NCI-H187 (cell line): ENCODE results near the gene RAD51B.

Experiments
- DNase-seq, 2 experiments: peaks; one replicate each; lab custom pipeline; 2025; lab: John Stamatoyannopoulos, UW

The RAD51B gene

GRCh38 chr14:68331991-68332390, 512.4 kb downstream of the RAD51B start:
- no peak for DNase-seq

DNA sequence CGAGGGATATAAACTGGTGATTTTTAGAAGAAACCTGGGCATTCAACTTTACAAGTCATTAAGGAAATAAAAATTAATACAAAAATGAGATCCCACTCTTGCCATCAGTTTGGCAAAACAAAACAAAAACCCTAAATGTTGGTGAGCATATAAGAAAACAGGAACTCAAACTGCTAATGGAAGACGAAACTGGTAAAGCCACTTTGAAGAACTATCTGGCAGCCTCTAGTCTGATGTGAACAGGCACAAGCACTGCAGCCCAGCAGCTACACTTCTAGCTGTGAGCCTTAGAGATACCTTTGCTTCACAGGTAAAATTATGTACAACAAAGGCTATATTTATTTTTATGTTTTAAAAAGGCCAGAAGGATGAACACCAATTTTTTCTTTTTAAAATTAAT, 513.7 kb downstream of the RAD51B start:
- DNase-seq = no peak

DNA sequence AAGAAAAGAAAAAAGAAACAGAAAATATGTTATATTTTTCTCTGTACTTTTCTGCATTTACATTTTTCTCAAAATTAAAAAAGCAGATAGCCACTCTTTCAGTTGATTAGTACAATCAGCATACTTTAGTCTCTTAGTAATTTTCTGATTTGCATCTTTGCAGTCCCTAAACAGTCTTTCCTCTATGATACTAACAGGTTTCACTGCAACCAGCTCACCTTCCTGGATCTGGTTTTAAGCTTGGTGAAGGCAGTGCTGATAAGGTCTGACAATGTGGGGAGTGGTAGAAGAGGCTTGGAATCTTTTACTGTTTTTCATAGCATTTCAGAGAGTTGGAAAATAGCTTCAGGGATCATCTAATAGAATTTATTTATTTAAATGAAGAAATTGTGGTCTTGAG, 515.7 kb downstream of the RAD51B start:
- DNase-seq = no peak

GRCh38 chr14:68336165-68336564, 516.6 kb downstream of the RAD51B start:
- DNase-seq = no peak

DNA sequence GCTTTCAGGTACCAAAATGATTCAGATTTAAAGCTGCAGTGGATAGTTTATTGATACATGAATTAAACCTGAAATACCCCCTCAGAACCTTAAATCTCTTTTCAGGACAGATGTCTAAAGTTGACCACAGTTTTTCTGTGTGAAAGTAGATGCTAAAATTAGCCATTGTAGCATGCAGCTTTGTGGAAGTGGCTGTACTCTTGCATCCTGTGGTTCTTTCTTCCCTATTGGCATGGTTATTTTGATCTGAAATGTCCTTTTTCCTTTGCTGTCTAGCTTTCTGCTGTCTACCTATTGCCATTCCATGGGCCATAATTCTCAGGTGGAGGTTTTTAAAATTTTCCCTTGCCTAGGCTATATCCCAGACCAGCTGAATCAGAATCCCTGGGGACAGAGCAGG, 517.7 kb downstream of the RAD51B start:
- DNase-seq = no peak

GRCh38 chr14:68340262-68340661, 520.7 kb downstream of the RAD51B start:
- no peak for DNase-seq

- no peak for DNase-seq
Measured at GRCh38 chr14:68341411-68342212, 522.0 kb downstream of the RAD51B start.

GRCh38 chr14:68342216-68342763, 522.7 kb downstream of the RAD51B start:
- DNase-seq = no peak

GRCh38 chr14:68343534-68344118, 524.0 kb downstream of the RAD51B start:
- DNase-seq = no peak

DNA sequence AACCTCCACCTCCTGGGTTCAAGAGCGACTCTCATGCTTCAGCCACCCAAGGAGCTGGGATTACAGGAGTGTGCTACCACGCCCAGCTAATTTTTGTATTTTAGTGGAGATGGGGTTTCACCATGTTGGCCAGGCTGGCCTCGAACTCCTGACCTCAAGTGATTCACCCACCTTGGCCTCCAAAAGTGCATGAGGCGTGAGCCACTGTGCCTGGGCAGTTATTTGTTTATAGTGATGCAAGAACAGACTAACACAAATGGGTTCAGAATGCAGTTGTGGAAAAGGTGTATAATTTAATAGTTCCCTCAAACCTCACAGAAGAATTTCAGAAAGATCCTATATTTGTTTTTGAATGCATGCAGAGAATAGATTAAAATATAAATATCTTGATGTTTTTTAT, 526.2 kb downstream of the RAD51B start:
- DNase-seq = no peak

GRCh38 chr14:68346556-68347343, 527.2 kb downstream of the RAD51B start:
- no peak for DNase-seq

DNA sequence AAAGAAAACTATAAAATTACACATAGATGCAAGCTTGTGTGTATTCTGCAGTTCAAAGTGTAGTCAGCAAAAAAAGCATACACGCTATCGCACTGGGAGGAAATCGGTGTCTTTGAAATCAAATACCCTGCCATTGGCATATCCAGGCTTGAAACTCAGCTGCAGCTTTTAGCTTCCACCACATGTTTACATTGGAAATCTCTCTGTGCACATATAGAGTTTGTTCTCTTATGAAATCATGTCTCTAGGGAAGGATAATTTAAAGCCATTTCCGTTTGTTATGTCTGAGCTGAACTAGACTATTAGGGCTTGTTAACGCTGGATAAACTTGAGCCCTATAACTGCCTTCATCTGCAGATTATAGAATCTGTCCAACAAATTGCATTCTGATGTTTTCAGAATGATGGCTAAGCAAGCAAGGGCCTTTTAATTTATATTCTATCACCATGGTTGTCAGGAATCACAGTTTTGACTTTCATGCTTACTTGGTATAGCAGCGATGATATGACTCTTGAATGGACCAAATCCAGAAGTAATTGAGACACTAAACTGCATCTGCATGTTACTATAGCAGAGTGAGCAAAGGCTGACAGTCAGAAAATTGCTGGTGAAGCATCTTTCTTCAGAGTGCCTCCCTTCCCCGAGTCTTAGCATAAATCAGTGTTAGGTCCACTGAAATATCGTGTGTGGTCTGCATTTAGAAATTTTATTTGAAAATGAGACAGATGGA, 530.5 kb downstream of the RAD51B start:
- no peak for DNase-seq

DNA sequence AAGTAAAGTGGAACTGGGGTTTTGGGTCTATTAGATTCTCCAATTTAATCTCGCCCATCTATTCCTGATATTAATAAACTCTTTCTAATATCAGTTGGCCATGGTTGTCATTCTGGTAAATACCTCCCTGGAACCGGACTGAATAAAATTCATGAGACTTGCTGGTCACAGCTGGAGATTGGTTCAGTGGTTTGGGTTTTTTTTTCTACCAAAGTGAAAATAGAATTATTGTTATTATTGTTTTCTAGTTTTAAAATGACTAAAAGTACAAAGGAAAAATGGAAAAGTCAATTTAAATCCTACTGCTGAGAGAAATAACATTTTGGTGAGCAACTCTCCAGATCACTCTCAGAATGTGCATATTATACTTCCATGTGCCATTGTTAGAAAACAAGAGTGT, 535.8 kb downstream of the RAD51B start:
- no peak for DNase-seq

- DNase-seq = no peak
Measured at GRCh38 chr14:68357777-68358176, 538.2 kb downstream of the RAD51B start.

DNA sequence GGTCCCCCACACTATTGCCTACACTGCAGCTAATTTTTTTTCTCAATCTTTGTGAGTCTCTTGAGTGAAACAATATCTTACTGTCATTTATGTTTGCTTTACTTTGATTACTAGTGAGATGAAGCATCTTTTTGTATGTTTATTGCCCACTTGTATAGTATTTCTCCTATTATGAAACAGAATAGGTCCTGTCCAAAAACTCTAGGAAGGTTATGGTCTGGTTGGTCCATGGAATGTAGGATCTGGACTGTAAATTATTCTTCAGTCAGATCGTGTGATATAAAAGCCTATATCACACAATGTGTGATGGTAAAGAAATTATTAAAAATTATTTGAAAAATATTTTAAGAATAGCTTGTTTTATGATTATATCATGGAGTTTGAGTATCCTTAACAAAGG, 538.9 kb downstream of the RAD51B start:
- no peak for DNase-seq

DNA sequence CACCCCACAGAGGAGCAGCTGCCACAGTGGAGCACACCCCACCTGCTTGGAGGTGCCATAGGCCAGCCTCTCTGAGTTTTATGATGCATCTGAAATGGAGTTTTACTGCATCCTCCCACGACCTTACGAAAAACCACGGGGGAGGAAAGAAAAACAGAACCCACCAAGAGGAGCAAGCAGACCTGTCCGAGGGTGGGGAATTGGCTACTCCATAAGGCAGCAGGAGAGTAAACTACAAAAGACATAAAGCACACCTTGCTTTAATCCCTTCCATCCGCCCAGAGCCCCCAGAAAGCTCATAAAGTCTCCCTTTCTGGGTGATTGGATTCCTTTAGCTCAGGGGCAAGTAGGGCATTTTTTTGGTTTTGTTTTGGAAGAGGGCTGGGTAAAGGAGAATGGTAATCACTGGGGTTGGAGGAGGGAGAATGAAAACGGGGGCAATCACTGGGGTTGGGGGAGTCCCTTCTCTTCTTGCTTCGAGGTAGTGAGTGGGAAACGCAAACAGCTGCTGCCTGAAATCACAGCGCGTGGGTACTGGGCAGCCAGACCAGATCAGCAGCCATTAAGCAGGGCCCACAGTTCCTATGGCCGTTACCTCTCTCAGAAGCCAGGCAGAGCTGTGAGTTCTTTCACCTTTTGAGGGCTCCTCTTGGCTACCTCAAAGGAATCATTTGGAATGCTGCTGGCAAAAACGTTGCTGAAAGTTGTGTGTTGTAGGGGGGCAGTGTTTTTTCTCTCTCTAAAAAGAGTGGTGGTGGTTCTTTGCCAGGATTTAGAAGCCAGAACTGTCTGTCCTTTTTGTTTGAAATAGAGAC, 539.6 kb downstream of the RAD51B start:
- DNase-seq = no peak

- DNase-seq = no peak
Measured at GRCh38 chr14:68359837-68360552, 540.4 kb downstream of the RAD51B start.

DNA sequence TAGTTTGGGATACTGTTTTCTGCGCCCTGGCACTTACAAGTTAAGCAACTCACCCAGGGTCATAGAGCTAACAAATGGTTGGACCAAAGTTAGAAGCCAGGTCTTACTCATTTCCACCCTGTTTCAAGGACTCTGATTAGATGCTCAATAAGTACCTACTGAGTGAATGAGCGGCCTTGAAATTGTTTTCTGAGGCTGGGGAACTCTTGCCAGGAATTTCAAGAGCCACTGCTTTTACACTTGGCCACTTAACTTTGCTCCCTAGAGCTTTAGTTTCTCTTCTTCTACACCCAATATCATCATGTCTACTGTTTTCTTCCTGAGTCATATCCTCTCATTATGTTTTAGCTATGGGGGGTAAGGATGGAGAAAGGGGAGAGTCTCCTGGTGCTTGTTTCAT, 541.7 kb downstream of the RAD51B start:
- no peak for DNase-seq

- DNase-seq = no peak
Measured at GRCh38 chr14:68362846-68363245, 543.3 kb downstream of the RAD51B start.

- DNase-seq = no peak
Measured at GRCh38 chr14:68363466-68363842, 543.9 kb downstream of the RAD51B start.
